Astrocyte (in vitro differentiated cells and primary cell): ENCODE measurements around the gene TIMM10B. TPM values are rescaled to one million over a fixed set of nuclear protein-coding genes. Genes with fewer than 3 reads are reported as not detected.
A peak's percentile ranks its signal among the peaks of the same experiment; 100 is the strongest.

ENCODE experiments used
- DNase-seq: peaks from one replicate; pipeline ENCODE4 v3.0.0-alpha.2; 2010; ENCODE audit warnings: low read depth
- FAIRE-seq: peaks from 2 replicates; lab custom pipeline; 2011; peaks lifted over from hg19 to GRCh38; lab: Jason Lieb, UNC
- H2AFZ ChIP-seq: 2 replicates; pipeline ENCODE4 v1.6.0; 2012; ENCODE audit warnings: low read depth, low read length, inconsistent platforms
- H3K27ac ChIP-seq: 2 replicates; pipeline ENCODE4 v1.5.1; 2011; ENCODE audit warnings: low read depth, low read length, inconsistent platforms
- H3K27me3 ChIP-seq: 2 replicates; pipeline ENCODE4 v1.6.0; 2011; ENCODE audit warnings: low read length, inconsistent platforms; ENCODE audit not compliant: insufficient read depth
- H3K36me3 ChIP-seq: 2 replicates; pipeline ENCODE4 v1.5.1; 2011; ENCODE audit warnings: low read length, inconsistent platforms; ENCODE audit not compliant: insufficient read depth
- H3K4me1 ChIP-seq: 2 replicates; pipeline ENCODE4 v1.5.1; 2011; ENCODE audit warnings: low read length, inconsistent platforms; ENCODE audit not compliant: insufficient read depth
- H3K4me2 ChIP-seq: 2 replicates; pipeline ENCODE4 v1.6.0; 2012; ENCODE audit warnings: low read length, inconsistent platforms
- H3K4me3 ChIP-seq: 2 replicates; pipeline ENCODE4 v1.5.1; 2011; ENCODE audit warnings: low read depth, mild to moderate bottlenecking, low read length, inconsistent platforms; ENCODE audit not compliant: insufficient read depth
- H3K79me2 ChIP-seq: 2 replicates; pipeline ENCODE4 v1.6.0; 2012; ENCODE audit warnings: mild to moderate bottlenecking, low read length, inconsistent platforms; ENCODE audit not compliant: insufficient read depth
- H3K9ac ChIP-seq: 2 replicates; pipeline ENCODE4 v1.6.0; 2012; ENCODE audit warnings: mild to moderate bottlenecking, low read length, inconsistent platforms
- H3K9me3 ChIP-seq: 2 replicates; pipeline ENCODE4 v1.5.1; 2012; ENCODE audit warnings: low read depth, mild to moderate bottlenecking, low read length, inconsistent platforms; ENCODE audit not compliant: insufficient read depth
- H4K20me1 ChIP-seq: 2 replicates; pipeline ENCODE4 v1.6.0; 2012; ENCODE audit warnings: low read length, inconsistent platforms; ENCODE audit not compliant: insufficient read depth
- H3K27ac Mint-ChIP-seq: one replicate; pipeline ENCODE4 v1.8.0; 2021; ENCODE audit warnings: mild to moderate bottlenecking, mixed read lengths; ENCODE audit not compliant: unreplicated experiment
- H3K27me3 Mint-ChIP-seq: one replicate; pipeline ENCODE4 v1.8.0; 2021; ENCODE audit warnings: low read depth, mixed read lengths; ENCODE audit not compliant: unreplicated experiment
- H3K36me3 Mint-ChIP-seq: one replicate; pipeline ENCODE4 v1.8.0; 2021; ENCODE audit warnings: low read depth, mixed read lengths; ENCODE audit not compliant: unreplicated experiment
- H3K4me1 Mint-ChIP-seq: one replicate; pipeline ENCODE4 v1.8.0; 2021; ENCODE audit warnings: low read depth, mixed read lengths; ENCODE audit not compliant: unreplicated experiment
- H3K4me3 Mint-ChIP-seq: one replicate; pipeline ENCODE4 v1.8.0; 2021; ENCODE audit warnings: mild to moderate bottlenecking, moderate library complexity, mixed read lengths; ENCODE audit not compliant: unreplicated experiment
- H3K9me3 Mint-ChIP-seq: one replicate; pipeline ENCODE4 v1.8.0; 2021; ENCODE audit warnings: mild to moderate bottlenecking, mixed read lengths; ENCODE audit not compliant: unreplicated experiment
- CTCF ChIP-seq: IDR thresholded peaks from 2 replicates; pipeline ENCODE4 v1.5.1; 2011; ENCODE audit warnings: low read depth, mild to moderate bottlenecking, inconsistent platforms, low read length, moderate library complexity; ENCODE audit not compliant: insufficient read depth
- EZH2 ChIP-seq: IDR thresholded peaks from 2 replicates; pipeline ENCODE4 v1.6.1; 2012; ENCODE audit warnings: mild to moderate bottlenecking, low read length, inconsistent platforms; ENCODE audit not compliant: insufficient read depth
- total RNA-seq: library from RNA; stranded (reverse); gene quantifications from 2 replicates; pipeline ENCODE4 v1.2.1, GENCODE V29; 2021

The TIMM10B gene
- total RNA-seq, 1 donor from 2014 or later, result 35.2 TPM

GRCh38 chr11:6483015-6483414 is 1.7 kb downstream of the TIMM10B start:
- Histone ChIP-seq H3K79me2 (peaks cover 53% of the 10 kb centered on the region), H3K9ac (peak overlapping the region; percentile 99), H3K9me3 (no peaks in the 10 kb centered on the region), H3K4me1 (peaks cover 16% of the 10 kb centered on the region), H3K27me3 (no peaks in the 10 kb centered on the region), H3K4me3 (no peak overlapping the region), H3K27ac (no peak overlapping the region), H3K4me2 (peak overlapping the region; percentile 94), H4K20me1 (peaks cover 36% of the 10 kb centered on the region), H2AFZ (no peak overlapping the region), H3K36me3 (peaks cover 39% of the 10 kb centered on the region)
- peaks cover 9% of the 10 kb centered on the region for H3K36me3 Mint-ChIP-seq
- TF ChIP-seq CTCF (no peak), EZH2 (no peak)
- DNase-seq (no peak), FAIRE-seq (no peak)
- H3K27me3 Mint-ChIP-seq, result no peaks in the 10 kb centered on the region
- H3K4me1 Mint-ChIP-seq, result peaks cover 26% of the 10 kb centered on the region
- H3K4me3 Mint-ChIP-seq, result peak overlapping the region; percentile 97
- no peaks in the 10 kb centered on the region for H3K9me3 Mint-ChIP-seq
- no peak overlapping the region for H3K27ac Mint-ChIP-seq

- H3K27me3 Mint-ChIP-seq, result no peaks in the 10 kb centered on the region
- no peak overlapping the region for H3K9ac ChIP-seq
- peaks cover 30% of the 10 kb centered on the region for H4K20me1 ChIP-seq
- peaks cover 32% of the 10 kb centered on the region for H3K36me3 ChIP-seq
- no peak overlapping the region for H2AFZ ChIP-seq
- no peak for DNase-seq
- no peaks in the 10 kb centered on the region for H3K9me3 ChIP-seq
- no peaks in the 10 kb centered on the region for H3K27me3 ChIP-seq
- H3K4me1 ChIP-seq, result peaks cover 8% of the 10 kb centered on the region
- no peak overlapping the region for H3K4me2 ChIP-seq
- TF ChIP-seq CTCF, result no peak
- no peak for TF ChIP-seq EZH2
- H3K27ac ChIP-seq, result no peak overlapping the region
- no peaks in the 10 kb centered on the region for H3K9me3 Mint-ChIP-seq
- no peak overlapping the region for H3K4me3 Mint-ChIP-seq
- H3K4me3 ChIP-seq, result no peak overlapping the region
- FAIRE-seq, result no peak
- H3K79me2 ChIP-seq, result peaks cover 32% of the 10 kb centered on the region
- no peak overlapping the region for H3K27ac Mint-ChIP-seq
- no peaks in the 10 kb centered on the region for H3K36me3 Mint-ChIP-seq
- H3K4me1 Mint-ChIP-seq, result peaks cover 14% of the 10 kb centered on the region
These were observed 4.4 kb downstream of the TIMM10B start for GRCh38 chr11:6485661-6486060.

- Histone ChIP-seq H3K36me3 (peaks cover 32% of the 10 kb centered on the region), H3K4me3 (no peak overlapping the region), H3K4me1 (peaks cover 8% of the 10 kb centered on the region), H3K4me2 (no peak overlapping the region), H3K27ac (no peak overlapping the region), H3K79me2 (peaks cover 26% of the 10 kb centered on the region), H3K9me3 (no peaks in the 10 kb centered on the region), H2AFZ (no peak overlapping the region), H4K20me1 (peaks cover 30% of the 10 kb centered on the region), H3K9ac (no peak overlapping the region), H3K27me3 (no peaks in the 10 kb centered on the region)
- Mint-ChIP-seq H3K4me1 (peaks cover 14% of the 10 kb centered on the region), H3K27ac (no peak overlapping the region), H3K27me3 (no peaks in the 10 kb centered on the region), H3K36me3 (no peaks in the 10 kb centered on the region), H3K9me3 (no peaks in the 10 kb centered on the region), H3K4me3 (no peak overlapping the region)
- FAIRE-seq (no peak), DNase-seq (no peak)
- TF ChIP-seq CTCF, result no peak
- TF ChIP-seq EZH2, result no peak
These were observed 5.0 kb downstream of the TIMM10B start for GRCh38 chr11:6486256-6486655.
